Fibroblast of peridontal ligament (primary cell): Measurements from ENCODE around the gene CALN1.
"Not testable (repeated sequence)": the region's sequence is repeated elsewhere in the genome, so short reads cannot be mapped to it uniquely, and the experiment has no call there.

Experiments
- DNase-seq: peaks from one replicate; pipeline ENCODE4 v3.0.0-alpha.2; 2010; ENCODE audit errors: extremely low read depth

Gene CALN1

GRCh38 chr7:71987200-71987767, 424.9 kb downstream of the CALN1 start:
- DNase-seq, result no peak

DNA sequence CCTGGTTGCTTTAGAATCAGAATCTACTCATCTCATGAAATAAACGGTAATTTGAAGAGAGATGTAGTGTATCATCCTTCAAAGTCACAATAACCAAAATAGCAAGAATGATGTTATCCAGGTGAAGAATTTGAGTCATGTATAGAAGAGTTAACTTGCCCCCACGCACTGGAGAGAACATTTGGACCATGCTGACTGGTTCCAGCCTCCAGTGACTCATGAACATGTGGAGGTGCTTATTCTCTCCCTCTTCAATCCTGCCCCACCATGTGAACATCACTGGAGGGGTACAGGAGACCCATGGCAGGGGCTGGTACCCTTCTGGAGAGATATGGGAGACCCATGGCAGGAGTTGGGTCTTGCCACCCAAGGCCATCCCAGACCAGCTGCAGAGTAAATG, 427.8 kb downstream of the CALN1 start:
- no peak for DNase-seq

DNA sequence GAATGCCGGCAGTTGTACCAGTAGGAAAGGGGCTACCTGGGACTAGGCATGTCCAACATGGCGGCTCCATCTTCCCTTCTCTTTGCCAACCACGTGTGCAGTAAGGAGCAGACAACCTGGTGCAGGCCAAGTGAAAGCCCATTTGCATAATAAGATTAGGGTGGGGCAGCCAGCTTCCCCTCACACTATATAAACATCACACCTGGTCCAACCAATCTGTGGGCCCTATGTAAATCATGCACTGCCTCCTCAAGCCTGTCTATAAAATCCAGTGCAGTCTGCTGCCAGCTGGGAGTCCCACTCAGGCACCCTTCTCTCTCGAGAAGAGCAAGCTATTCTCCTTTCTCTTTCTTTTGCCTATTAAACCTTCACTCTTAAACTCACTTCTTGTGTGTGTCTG, 429.3 kb downstream of the CALN1 start:
- no peak for DNase-seq

DNA sequence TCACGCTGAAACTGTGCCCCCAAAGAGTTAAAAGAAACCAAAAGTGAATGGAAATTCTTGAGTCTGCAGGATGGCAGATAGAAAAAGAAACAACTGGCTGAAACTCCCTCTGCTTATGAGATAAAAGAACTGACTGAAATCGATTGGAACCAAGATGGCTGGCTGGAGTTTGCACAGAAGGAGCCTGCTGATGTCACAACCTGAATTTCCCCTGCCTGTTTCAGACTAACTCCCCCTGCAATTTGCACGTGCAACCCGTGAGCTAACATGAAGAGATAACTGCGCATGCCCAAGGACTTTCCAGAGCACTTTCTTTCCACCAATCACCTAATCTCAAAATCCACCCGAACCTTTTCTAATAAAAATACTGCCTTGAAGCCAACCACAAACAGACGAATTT, 435.5 kb downstream of the CALN1 start:
- DNase-seq, result no peak

GRCh38 chr7:71974611-71975010, 437.5 kb downstream of the CALN1 start:
- DNase-seq, result no peak

GRCh38 chr7:71972534-71972933, 439.6 kb downstream of the CALN1 start:
- DNase-seq, result no peak

GRCh38 chr7:71970725-71971124, 441.4 kb downstream of the CALN1 start:
- DNase-seq, result no peak

DNA sequence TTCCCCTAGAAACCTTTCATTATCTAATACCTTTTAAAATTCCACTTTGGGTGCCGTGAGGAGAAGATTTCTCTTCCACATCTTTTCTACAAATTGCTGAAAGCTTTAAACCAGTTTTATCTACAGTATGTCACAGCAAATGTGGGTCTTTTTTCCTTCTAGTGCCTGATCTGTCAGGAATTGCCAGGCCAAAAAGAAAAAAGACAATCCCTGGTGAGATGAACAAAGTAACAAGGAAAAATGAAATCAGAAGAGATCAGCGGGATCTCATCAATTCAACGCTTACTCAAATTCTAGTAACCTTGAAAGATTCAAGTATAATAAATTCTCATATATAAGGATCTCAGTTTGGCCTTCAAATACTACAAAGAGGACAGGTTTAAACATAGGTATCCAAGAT, 449.5 kb downstream of the CALN1 start:
- no peak for DNase-seq

DNA sequence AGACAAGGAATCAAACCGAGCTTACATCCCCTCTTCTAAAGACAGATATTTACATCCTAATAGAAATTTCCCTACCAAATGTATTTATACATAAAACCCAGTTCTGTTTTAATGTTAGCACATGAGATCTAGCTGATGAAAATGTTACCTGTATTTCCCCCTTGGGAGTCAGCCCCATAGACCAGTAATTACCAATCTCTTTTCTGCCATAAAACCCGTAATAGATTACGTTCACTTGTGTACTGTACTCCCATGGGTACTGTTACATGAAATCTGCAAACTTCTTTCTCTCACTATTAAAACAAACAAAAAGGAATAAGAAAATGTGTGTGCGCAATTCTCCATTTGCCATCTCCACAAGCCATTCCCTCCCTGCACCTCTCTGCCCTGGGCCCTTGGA, 450.9 kb downstream of the CALN1 start:
- DNase-seq, result no peak

DNA sequence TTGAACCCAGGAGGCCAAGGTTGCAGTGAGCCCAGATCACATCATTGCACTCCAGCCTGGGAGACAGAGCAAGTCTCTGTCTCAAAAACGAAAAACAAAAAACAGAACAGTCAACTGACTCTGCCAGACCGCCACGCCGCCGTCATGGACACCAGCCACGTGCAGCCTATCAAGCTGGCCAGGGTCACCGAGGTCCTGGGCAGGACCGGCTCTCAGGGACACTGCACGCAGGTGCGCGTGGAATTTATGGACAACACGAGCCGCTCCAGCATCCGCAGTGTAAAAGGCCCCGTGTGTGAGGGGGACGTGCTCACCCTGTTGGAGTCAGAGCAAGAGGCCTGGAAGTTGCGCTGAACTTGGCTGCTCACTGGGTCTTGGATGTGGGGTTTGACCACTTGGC, 470.0 kb downstream of the CALN1 start:
- DNase-seq, result no peak

- DNase-seq, result no peak
Observed at GRCh38 chr7:71937840-71938371, 474.2 kb downstream of the CALN1 start.

DNA sequence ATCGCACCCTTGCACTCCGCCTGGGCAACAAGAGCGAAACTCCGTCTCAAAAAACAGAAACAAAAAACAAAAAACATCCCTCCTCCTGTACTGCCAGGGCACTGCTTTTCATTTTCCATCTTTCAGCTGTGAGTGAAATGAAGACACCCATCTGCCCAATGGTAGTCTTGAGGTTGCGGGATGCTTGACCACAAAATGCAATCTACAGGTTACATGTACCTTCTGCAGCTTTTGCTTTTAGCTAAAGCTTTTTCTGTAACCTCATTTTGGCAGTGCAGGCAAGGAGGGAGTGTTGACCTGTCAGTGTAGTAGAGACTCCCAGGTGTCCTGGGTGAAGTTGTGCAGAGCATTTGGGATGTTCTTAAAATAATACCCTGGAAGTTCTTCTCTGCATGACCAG, 476.5 kb downstream of the CALN1 start:
- no peak for DNase-seq

GRCh38 chr7:71933426-71933825, 478.7 kb downstream of the CALN1 start:
- no peak for DNase-seq

DNA sequence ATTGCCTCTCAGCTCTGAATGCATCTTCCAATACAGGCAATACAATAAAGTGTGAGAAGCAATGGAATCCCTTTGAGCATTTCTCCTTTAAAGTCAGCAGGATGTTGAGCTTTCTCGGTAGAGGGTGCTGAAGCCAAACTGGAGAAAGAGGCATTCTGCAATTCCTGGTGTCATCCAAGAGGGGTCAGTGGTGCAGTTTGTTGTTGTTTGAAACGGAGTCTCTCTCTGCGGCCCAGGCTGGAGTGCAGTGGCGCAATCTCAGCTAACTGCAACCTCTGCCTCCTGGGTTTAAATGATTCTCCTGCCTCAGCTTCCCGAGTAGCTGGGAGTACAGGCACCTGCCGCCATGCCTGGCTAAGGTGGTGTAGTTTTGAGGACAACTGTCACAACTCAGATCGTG, 486.5 kb downstream of the CALN1 start:
- no peak for DNase-seq

DNA sequence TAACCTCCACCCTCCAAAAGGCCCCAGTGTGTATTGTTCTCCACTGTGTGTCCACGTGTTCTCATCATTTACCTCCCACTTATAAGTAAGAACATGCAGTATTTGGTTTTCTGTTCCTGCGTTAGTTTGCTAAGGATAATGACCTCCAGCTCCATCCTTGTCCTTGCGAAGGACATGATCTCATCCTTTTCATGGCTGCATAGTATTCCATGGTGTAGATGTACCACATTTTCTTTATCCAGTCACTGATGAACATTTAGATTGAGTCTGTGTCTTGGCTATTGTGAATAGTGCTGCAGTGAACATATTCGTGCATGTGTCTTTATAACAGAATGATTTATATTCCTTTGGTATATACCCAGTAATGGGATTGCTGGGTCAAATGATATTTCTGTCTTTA, 497.9 kb downstream of the CALN1 start:
- not testable (repeated sequence) for DNase-seq

DNA sequence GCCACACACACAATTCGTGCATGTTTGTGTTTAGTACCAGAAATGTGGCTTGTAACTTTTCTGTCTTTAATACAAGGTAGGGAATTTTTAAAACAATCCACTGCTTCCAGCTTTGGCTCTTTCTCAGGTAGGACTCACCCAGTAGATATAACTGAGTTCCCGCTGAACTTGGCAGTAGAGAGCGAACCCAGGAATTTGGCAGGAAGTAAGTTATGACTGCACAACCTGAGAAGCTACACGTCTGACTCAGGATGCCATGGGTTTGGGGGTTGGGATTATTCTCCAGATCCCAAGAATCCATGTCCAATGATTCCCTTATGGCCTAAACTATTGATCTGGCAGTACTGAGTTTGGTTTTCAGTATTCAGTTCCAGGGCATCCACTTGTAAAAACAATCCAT, 499.7 kb downstream of the CALN1 start:
- no peak for DNase-seq

- no peak for DNase-seq
Observed at GRCh38 chr7:71911051-71911450, 501.1 kb downstream of the CALN1 start.

DNA sequence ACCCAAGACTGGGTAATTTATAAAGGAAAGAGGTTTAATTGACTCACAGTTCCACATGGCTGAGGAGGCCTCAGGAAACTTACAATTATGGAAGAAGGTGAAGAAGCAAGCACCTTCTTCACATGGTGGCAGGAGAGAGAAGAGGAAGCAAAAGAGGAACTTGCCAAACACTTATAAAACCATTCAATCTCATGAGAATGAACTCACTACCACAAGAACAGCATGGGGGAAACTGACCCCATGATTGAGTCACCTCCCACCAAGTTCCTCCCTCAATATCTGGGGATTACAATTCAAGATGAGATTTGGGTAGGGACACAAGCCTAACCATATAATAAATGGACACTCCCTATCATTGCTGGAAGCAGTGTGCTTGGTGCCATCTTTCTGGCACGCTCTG, 506.3 kb downstream of the CALN1 start:
- no peak for DNase-seq

DNA sequence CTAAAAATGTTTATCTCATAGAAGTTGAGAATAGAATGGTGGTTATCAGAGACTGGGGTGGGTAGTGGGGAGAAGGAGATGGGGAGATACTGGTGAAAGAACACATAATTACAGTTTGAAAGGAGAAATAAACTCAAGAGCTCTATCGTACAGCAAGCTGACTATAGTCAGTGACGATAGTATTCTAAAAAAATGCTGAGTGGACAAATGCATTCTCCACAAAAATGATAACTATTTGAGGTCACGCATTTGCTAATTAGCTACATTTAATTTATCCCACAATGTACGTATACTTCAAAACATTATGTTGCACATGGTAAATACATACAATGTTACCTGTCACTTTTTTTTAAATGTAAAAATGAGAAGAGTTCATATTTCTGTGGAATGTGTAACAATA, 507.7 kb downstream of the CALN1 start:
- DNase-seq, result no peak

- DNase-seq, result no peak
Observed at GRCh38 chr7:71900556-71900955, 511.6 kb downstream of the CALN1 start.

- DNase-seq, result no peak
Observed at GRCh38 chr7:71896535-71896934, 515.6 kb downstream of the CALN1 start.

GRCh38 chr7:71886046-71886445, 526.1 kb downstream of the CALN1 start:
- no peak for DNase-seq

DNA sequence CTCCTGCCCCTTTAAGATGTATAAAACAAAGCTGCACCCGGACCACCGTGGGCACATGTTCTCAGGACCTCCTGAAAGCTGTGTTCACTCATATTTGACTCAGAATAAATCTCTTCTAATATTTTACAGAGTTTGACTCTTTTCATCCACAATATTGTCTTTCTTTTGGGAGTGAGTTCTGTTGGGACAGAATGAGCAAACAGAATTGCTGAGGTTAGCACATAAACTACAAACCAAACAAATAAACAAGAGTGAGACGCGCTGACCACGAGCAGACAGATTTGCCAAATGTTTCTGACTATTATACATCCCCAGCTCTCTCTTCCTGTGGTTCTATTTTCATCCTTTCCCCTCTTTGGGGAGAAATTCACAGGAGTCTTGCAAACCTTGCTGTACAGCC, 526.7 kb downstream of the CALN1 start:
- DNase-seq, result no peak

GRCh38 chr7:71883415-71883814, 528.7 kb downstream of the CALN1 start:
- no peak for DNase-seq
